H1 (cell line): ENCODE data around the gene ITFG2. TPM values are rescaled to one million over a fixed set of nuclear protein-coding genes. Genes with fewer than 3 reads are reported as not detected.

Experiments used
- CTCF ChIA-PET: fragments of 300-600 bp; sonication (Branson Sonifier 250); formaldehyde crosslinking; loops from one replicate; lab custom pipeline; 2021; ENCODE audit not compliant: partially characterized antibody; lab: Charles Lee
- POLR2A ChIA-PET: fragments of 300-600 bp; sonication (Branson Sonifier 250); formaldehyde crosslinking; loops from one replicate; lab custom pipeline; 2021; ENCODE audit warnings: inconsistent platforms; ENCODE audit not compliant: partially characterized antibody; lab: Charles Lee
- DNase-seq, 2 experiments: peaks; one replicate each; pipeline versions ENCODE4 v3.0.0 to v3.0.0-alpha.2; 2010 to 2022; ENCODE audit warnings: low spot score in 2 of 2, low read depth in 1 of 2, mixed read lengths in 1 of 2
- FAIRE-seq: peaks from 2 replicates; lab custom pipeline; 2011; peaks lifted over from hg19 to GRCh38; lab: Jason Lieb, UNC
- H2AFZ ChIP-seq: 2 replicates; pipeline ENCODE4 v1.8.1; 2012; ENCODE audit warnings: low read length, inconsistent platforms
- H2AK5ac ChIP-seq: 2 replicates; pipeline ENCODE4 v1.6.1; 2013; ENCODE audit warnings: low read depth, low read length
- H2BK120ac ChIP-seq: replicated peaks from 2 replicates; pipeline ENCODE3; 2013; ENCODE audit warnings: low read depth, low read length, inconsistent platforms
- H2BK12ac ChIP-seq: 2 replicates; pipeline ENCODE4 v1.6.1; 2013; ENCODE audit warnings: low read depth, low read length
- H2BK15ac ChIP-seq: 2 replicates; pipeline ENCODE4 v1.6.1; 2013; ENCODE audit warnings: low read length
- H2BK20ac ChIP-seq: 2 replicates; pipeline ENCODE4 v1.6.1; 2013; ENCODE audit warnings: low read length
- H2BK5ac ChIP-seq: 2 replicates; pipeline ENCODE4 v1.6.1; 2013; ENCODE audit warnings: low read depth, low read length
- H3K14ac ChIP-seq: 2 replicates; pipeline ENCODE4 v1.6.1; 2013; ENCODE audit warnings: inconsistent platforms; ENCODE audit not compliant: insufficient read length
- H3K18ac ChIP-seq: 2 replicates; pipeline ENCODE4 v1.6.1; 2013; ENCODE audit warnings: low read length; ENCODE audit errors: extremely low read depth
- H3K23ac ChIP-seq: 2 replicates; pipeline ENCODE4 v1.6.1; 2013; ENCODE audit warnings: inconsistent platforms; ENCODE audit not compliant: insufficient read length
- H3K23me2 ChIP-seq: 2 replicates; pipeline ENCODE4 v1.6.1; 2013; ENCODE audit warnings: low read depth, low read length
- H3K27ac ChIP-seq: 2 replicates; pipeline ENCODE4 v1.6.1; 2011; ENCODE audit warnings: low read depth, low read length, inconsistent platforms
- H3K27me3 ChIP-seq, 4 experiments: replicated peaks in 1 of 4; 1 replicate in 1 of 4; 2 replicates in 3 of 4; pipeline versions ENCODE4 v1.6.1 to v1.8.1; 2011 to 2013; ENCODE audit warnings: low read length in 3 of 4, mild to moderate bottlenecking in 3 of 4, inconsistent platforms in 2 of 4, mixed read lengths in 2 of 4, moderate library complexity in 1 of 4; ENCODE audit not compliant: control insufficient read depth in 3 of 4, insufficient read depth in 3 of 4; ENCODE audit errors: extremely low read depth in 1 of 4
- H3K36me3 ChIP-seq, 4 experiments: 2 replicates each; pipeline versions ENCODE4 v1.6.1 to v1.8.1; 2011 to 2013; ENCODE audit warnings: mild to moderate bottlenecking in 4 of 4, low read length in 3 of 4, moderate library complexity in 2 of 4, control low read depth in 1 of 4, inconsistent platforms in 1 of 4; ENCODE audit not compliant: insufficient read depth in 4 of 4, control insufficient read depth in 2 of 4
- H3K4ac ChIP-seq: replicated peaks from 2 replicates; pipeline ENCODE3; 2013; ENCODE audit warnings: low read length, low read depth, mixed read lengths, inconsistent platforms; ENCODE audit not compliant: insufficient read length
- H3K4me1 ChIP-seq, 4 experiments: replicated peaks in 1 of 4; 1 replicate in 1 of 4; 2 replicates in 3 of 4; pipeline versions ENCODE4 v1.6.1 to v1.8.1; 2011 to 2013; ENCODE audit warnings: low read length in 3 of 4, inconsistent platforms in 2 of 4, mixed read lengths in 1 of 4; ENCODE audit not compliant: insufficient read depth in 4 of 4, control insufficient read depth in 3 of 4
- H3K4me2 ChIP-seq, 2 experiments: 2 replicates each; pipeline versions ENCODE4 v1.6.1 to v1.8.1; 2011 to 2013; ENCODE audit warnings: low read depth in 2 of 2, low read length in 2 of 2, control low read depth in 1 of 2, inconsistent platforms in 1 of 2, mild to moderate bottlenecking in 1 of 2; ENCODE audit not compliant: insufficient read depth in 1 of 2
- H3K4me3 ChIP-seq, 4 experiments: fragments of 200-600, 300-600 bp in 1 of 4; sonication (generic), shearing (Covaris generic), sonication (Bioruptor Twin) in 1 of 4; 2 replicates each; pipeline versions ENCODE4 v1.5.1 to v1.8.1; 2011 to 2016; ENCODE audit warnings: low read length in 4 of 4, low read depth in 3 of 4, control low read depth in 2 of 4, inconsistent platforms in 2 of 4, mild to moderate bottlenecking in 2 of 4, mixed read lengths in 1 of 4, moderate library complexity in 1 of 4; ENCODE audit not compliant: insufficient read depth in 2 of 4; ENCODE audit errors: extremely low read depth in 1 of 4
- H3K56ac ChIP-seq: replicated peaks from 2 replicates; pipeline ENCODE3; 2013; ENCODE audit warnings: low read depth, mild to moderate bottlenecking, mixed read lengths, low read length, inconsistent platforms; ENCODE audit not compliant: insufficient read length
- H3K79me1 ChIP-seq: 2 replicates; pipeline ENCODE4 v1.6.1; 2013; ENCODE audit warnings: low read depth, low read length, control low read depth
- H3K79me2 ChIP-seq, 2 experiments: 2 replicates each; pipeline versions ENCODE4 v1.6.1 to v1.8.1; 2012 to 2013; ENCODE audit warnings: low read length in 2 of 2, mild to moderate bottlenecking in 2 of 2, inconsistent platforms in 1 of 2; ENCODE audit not compliant: insufficient read depth in 2 of 2, control insufficient read depth in 1 of 2
- H3K9ac ChIP-seq, 4 experiments: replicated peaks in 1 of 4; 1 replicate in 1 of 4; 2 replicates in 3 of 4; pipeline versions ENCODE4 v1.6.1 to v1.8.1; 2011 to 2013; ENCODE audit warnings: low read depth in 3 of 4, low read length in 3 of 4, control low read depth in 2 of 4, mild to moderate bottlenecking in 2 of 4, moderate library complexity in 2 of 4, inconsistent platforms in 1 of 4; ENCODE audit errors: extremely low read depth in 1 of 4
- H3K9me3 ChIP-seq, 2 experiments: 2 replicates each; pipeline versions ENCODE4 v1.6.1 to v1.8.1; 2012 to 2013; ENCODE audit warnings: mild to moderate bottlenecking in 2 of 2, moderate library complexity in 2 of 2, control low read depth in 1 of 2, inconsistent platforms in 1 of 2, low read depth in 1 of 2, low read length in 1 of 2, mixed read lengths in 1 of 2; ENCODE audit not compliant: insufficient read depth in 2 of 2
- H4K20me1 ChIP-seq, 2 experiments: replicated peaks in 1 of 2; 2 replicates each; pipeline versions ENCODE3 to v1.8.1; 2011 to 2013; ENCODE audit warnings: inconsistent platforms in 2 of 2, low read length in 2 of 2, mild to moderate bottlenecking in 1 of 2; ENCODE audit not compliant: insufficient read depth in 2 of 2, control insufficient read depth in 1 of 2
- H4K5ac ChIP-seq: 2 replicates; pipeline ENCODE4 v1.6.1; 2013; ENCODE audit warnings: low read length, low read depth, mixed read lengths, inconsistent platforms; ENCODE audit not compliant: insufficient read length
- H4K8ac ChIP-seq: 2 replicates; pipeline ENCODE4 v1.8.0; 2013; ENCODE audit warnings: mild to moderate bottlenecking, moderate library complexity, low read length, inconsistent platforms; ENCODE audit not compliant: insufficient read depth; ENCODE audit errors: extremely low read depth
- H4K91ac ChIP-seq: replicated peaks from 2 replicates; pipeline ENCODE3; 2013; ENCODE audit warnings: low read length, mixed read lengths, inconsistent platforms; ENCODE audit not compliant: insufficient read length
- CTBP2 ChIP-seq: IDR thresholded peaks from 2 replicates; pipeline ENCODE4 v1.7.0; 2011; ENCODE audit warnings: borderline replicate concordance, mild to moderate bottlenecking, moderate library complexity, mixed read lengths, low read length; ENCODE audit not compliant: insufficient read depth, insufficient read length
- GABPA ChIP-seq: IDR thresholded peaks from 2 replicates; pipeline ENCODE4 v1.6.1; 2011; ENCODE audit warnings: mild to moderate bottlenecking, low read length, moderate library complexity, borderline replicate concordance; ENCODE audit not compliant: insufficient read depth
- HDAC6 ChIP-seq: IDR thresholded peaks from one replicate; pipeline ENCODE4 v1.7.1; 2012; ENCODE audit warnings: low read depth, mild to moderate bottlenecking, inconsistent platforms, low read length, moderate library complexity
- POU5F1 ChIP-seq: IDR thresholded peaks from 2 replicates; pipeline ENCODE4 v1.6.1; 2011; ENCODE audit warnings: low read depth, mild to moderate bottlenecking, low read length, moderate library complexity
- RFX5 ChIP-seq: IDR thresholded peaks from 2 replicates; pipeline ENCODE4 v1.6.1; 2011; ENCODE audit warnings: low read depth, low read length, improper control_type of control experiment, borderline replicate concordance
- SIX5 ChIP-seq: IDR thresholded peaks from 2 replicates; pipeline ENCODE4 v1.6.1; 2011; ENCODE audit warnings: mild to moderate bottlenecking, low read depth, low read length
- ZNF274 ChIP-seq: IDR thresholded peaks from 2 replicates; pipeline ENCODE4 v1.7.0; 2012; ENCODE audit warnings: low read length, borderline replicate concordance; ENCODE audit errors: extremely low read depth
- WGBS, 2 experiments: shearing (Covaris generic) in 1 of 2; methylation state at CpG; one replicate each; pipeline versions ENCODE4 v1.1.6 to v1.1.7; 2013 to 2015; ENCODE audit warnings: low lambda C conversion rate in 2 of 2, mixed read lengths in 2 of 2, inconsistent platforms in 1 of 2, low coverage in 1 of 2, missing lambda C conversion rate in 1 of 2; ENCODE audit not compliant: insufficient replicate concordance in 2 of 2, insufficient coverage in 1 of 2, insufficient read length in 1 of 2; ENCODE audit errors: extremely low coverage in 1 of 2, missing lambda C conversion rate in 1 of 2; 5-methylcytosine and 5-hydroxymethylcytosine counted together
- polyA plus RNA-seq, 7 experiments: library from polyadenylated mRNA; depleted of rRNA in 3 of 7; stranded (reverse) in 5 of 7; unstranded in 2 of 7; fragments of >200 nt in 5 of 7; fragments of 200-250 nt in 2 of 7; gene quantifications; 1 replicate in 5 of 7; 2 replicates in 1 of 7; 4 replicates in 1 of 7; pipeline versions ENCODE4 v1.2.1 to v1.2.3, GENCODE V29; 2011 to 2013; ENCODE audit warnings: missing spikeins in 2 of 7, mixed read lengths in 2 of 7
- total RNA-seq: library from RNA; stranded (reverse); fragmentation: NEBNext Ultra II Directional; extraction: Animal tissue kit (Norgen Biotek cat#: 25700); gene quantifications from 2 replicates; pipeline ENCODE4 v1.2.1, GENCODE V29; 2021
- TF ChIP-seq, protein P1 (sequence below), 3 experiments: IDR thresholded peaks; 1 replicate in 2 of 3; 2 replicates in 1 of 3; pipeline versions ENCODE4 v1.5.1 to v1.6.1; 2011; ENCODE audit warnings: low read length in 3 of 3, mild to moderate bottlenecking in 3 of 3, inconsistent platforms in 2 of 3, low read depth in 1 of 3, moderate library complexity in 1 of 3; ENCODE audit not compliant: insufficient read depth in 1 of 3; ENCODE audit errors: control extremely low read depth in 1 of 3

ITFG2 gene
- total and polyA plus RNA-seq, 2 of the 8 experiments (the other 6 are each of a cell fraction or from before 2014, with no cell fraction given) = 15.0 to 22.9 TPM

DNA sequence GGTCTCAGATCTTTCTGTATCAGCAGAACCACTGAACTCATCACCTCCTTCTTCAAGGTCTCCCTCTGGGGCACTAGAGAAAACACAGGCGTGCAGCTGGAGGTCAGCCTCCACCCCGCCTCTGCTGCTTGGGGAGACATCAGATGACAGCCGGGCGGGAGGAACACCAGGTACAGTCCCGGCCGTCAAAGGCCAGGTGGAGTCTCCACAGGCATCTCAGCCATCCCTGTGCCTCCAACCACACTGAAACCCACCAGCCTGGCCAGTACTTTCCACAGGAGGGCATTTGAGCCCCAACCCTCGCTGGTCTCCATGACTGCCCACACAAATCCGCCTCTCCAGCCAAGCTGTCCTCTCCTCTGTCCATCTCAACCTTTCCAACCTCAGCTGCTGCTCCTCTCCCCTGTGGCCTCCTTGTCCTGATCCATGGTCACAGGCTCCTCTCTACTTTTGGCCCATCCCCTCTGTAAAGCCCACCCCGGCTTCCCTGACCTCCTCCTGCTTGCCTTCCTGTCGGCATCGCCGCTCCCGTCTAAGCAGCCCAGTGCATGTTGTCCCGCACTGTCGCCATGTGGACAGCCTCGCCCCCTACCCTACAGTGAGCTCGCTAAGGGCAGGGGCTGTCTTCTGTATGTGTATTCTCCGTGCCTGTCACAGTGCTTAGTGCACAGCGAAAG, 39.1 kb upstream of the ITFG2 start:
- Histone ChIP-seq H3K4me2 (no peak overlapping the region), H3K9ac (no peak overlapping the region), H2BK20ac (no peak overlapping the region), H4K8ac (0 out of 2 replicates have a peak overlapping the region, but pooled peaks have one; percentile 3), H3K27ac (no peak overlapping the region), H3K23ac (no peak overlapping the region), H3K79me1 (no peaks in the 10 kb centered on the region), H3K56ac (no peak overlapping the region), H3K4me3 (no peak overlapping the region), H2AK5ac (no peak overlapping the region), H3K27me3 (no peaks in the 10 kb centered on the region), H3K79me2 (no peaks in the 10 kb centered on the region), H3K14ac (no peak overlapping the region), H2BK12ac (peak overlapping the region; percentile 17; the same call in 1 of the 2 replicates), H3K4me1 (peaks cover 0 to 2% (median 0%) of the 10 kb centered on the region in 4 experiments; a peak in 1 of 7 replicates), H2BK15ac (peak overlapping the region; percentile 72; the same call in 1 of the 2 replicates), H3K23me2 (no peaks in the 10 kb centered on the region; the same call in 1 of the 2 replicates), H4K20me1 (no peaks in the 10 kb centered on the region), H2AFZ (no peak overlapping the region), H2BK5ac (peak overlapping the region; percentile 24; the same call in 1 of the 2 replicates), H4K91ac (peak overlapping the region; percentile 20), H3K4ac (no peak overlapping the region), H4K5ac (no peak overlapping the region), H3K18ac (no peak overlapping the region), H3K9me3 (no peaks in the 10 kb centered on the region), H3K36me3 (no peaks in the 10 kb centered on the region), H2BK120ac (no peak overlapping the region)
- DNase-seq = no peak
- 86% methylated on average over 19 of the region's 19 CpGs; no CpG with 5 or more reads in 1 of the 2 experiments for WGBS, 2 experiments
- no peak for FAIRE-seq
- ChIA-PET POLR2A (interaction anchor here (1.2 kb wide), 1 partner anchor 35 kb away, joined by 4 read pairs; no protein-coding TSS in a partner anchor), CTCF (interaction anchor here (0.6 to 3.0 kb wide), 10 partner anchors 9 to 413 kb away, joined by 3 to 19 read pairs (median 5); no protein-coding TSS in a partner anchor)
- no peak for TF ChIP-seq SIX5
- TF ChIP-seq, protein P1, sequence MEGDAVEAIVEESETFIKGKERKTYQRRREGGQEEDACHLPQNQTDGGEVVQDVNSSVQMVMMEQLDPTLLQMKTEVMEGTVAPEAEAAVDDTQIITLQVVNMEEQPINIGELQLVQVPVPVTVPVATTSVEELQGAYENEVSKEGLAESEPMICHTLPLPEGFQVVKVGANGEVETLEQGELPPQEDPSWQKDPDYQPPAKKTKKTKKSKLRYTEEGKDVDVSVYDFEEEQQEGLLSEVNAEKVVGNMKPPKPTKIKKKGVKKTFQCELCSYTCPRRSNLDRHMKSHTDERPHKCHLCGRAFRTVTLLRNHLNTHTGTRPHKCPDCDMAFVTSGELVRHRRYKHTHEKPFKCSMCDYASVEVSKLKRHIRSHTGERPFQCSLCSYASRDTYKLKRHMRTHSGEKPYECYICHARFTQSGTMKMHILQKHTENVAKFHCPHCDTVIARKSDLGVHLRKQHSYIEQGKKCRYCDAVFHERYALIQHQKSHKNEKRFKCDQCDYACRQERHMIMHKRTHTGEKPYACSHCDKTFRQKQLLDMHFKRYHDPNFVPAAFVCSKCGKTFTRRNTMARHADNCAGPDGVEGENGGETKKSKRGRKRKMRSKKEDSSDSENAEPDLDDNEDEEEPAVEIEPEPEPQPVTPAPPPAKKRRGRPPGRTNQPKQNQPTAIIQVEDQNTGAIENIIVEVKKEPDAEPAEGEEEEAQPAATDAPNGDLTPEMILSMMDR (IDR thresholded peaks at IDR 0.05; ENCODE audit: control extremely low read depth in 1 of 3, insufficient read depth in 1 of 3, low read depth in 1 of 3, low read length in 3 of 3) = no peak
- no peak for TF ChIP-seq HDAC6
- no peak for TF ChIP-seq RFX5
- no peak for TF ChIP-seq CTBP2
- no peak for TF ChIP-seq ZNF274
- no peak for TF ChIP-seq POU5F1
- no peak for TF ChIP-seq GABPA
